Measurements from ENCODE around the gene EMILIN3. TPM values are rescaled to one million over a fixed set of nuclear protein-coding genes. Genes with fewer than 3 reads are reported as not detected.

Gene EMILIN3
- polyA plus RNA-seq, 2 of the 4 experiments (the other 2 are of a cell fraction): 0.06 to 0.58 TPM

- ChIA-PET POLR2A (no interaction called here), CTCF (interaction anchor here (0.7 to 1.5 kb wide), 3 partner anchors 36 to 161 kb away, joined by 3 to 11 read pairs (median 3); no protein-coding TSS in a partner anchor)
- 80% methylated on average over 2 of the region's 2 CpGs for WGBS (ENCODE audit: missing lambda C conversion rate)
These were observed 32.6 kb downstream of the EMILIN3 start for GRCh38 chr20:41334036-41334435.

GRCh38 chr20:41331731-41332130 is 34.9 kb downstream of the EMILIN3 start:
- ChIA-PET CTCF (interaction anchor here (1.0 to 4.1 kb wide), 3 partner anchors 9 to 368 kb away, joined by 3 to 34 read pairs (median 10); partner anchors contain the start of gene LPIN3), POLR2A (no interaction called here)
- H3K4me2 ChIP-seq: no peak overlapping the region
- no peak overlapping the region for H3K4me3 ChIP-seq
- no peak for DNase-seq (ENCODE audit: low read depth in 1 of 2, low spot score in 1 of 2)
- WGBS (ENCODE audit: missing lambda C conversion rate): 69% methylated on average over 4 of the region's 4 CpGs
- H3K4me1 ChIP-seq: peaks cover 15% of the 10 kb centered on the region
- H3K9me3 ChIP-seq: no peaks in the 10 kb centered on the region
- ATAC-seq: no peak
- FAIRE-seq: no peak
- no peak overlapping the region for H3K27ac ChIP-seq
- TF ChIP-seq POLR2A (IDR thresholded peaks at IDR 0.05; ENCODE audit: low read length) (no peak), MAX (IDR thresholded peaks at IDR 0.05) (no peak), USF2 (IDR thresholded peaks at IDR 0.05) (no peak)

More at GRCh38 chr20:41334036-41334435, 32.6 kb downstream of the EMILIN3 start:
- ATAC-seq (no peak), DNase-seq (ENCODE audit: low read depth in 1 of 2, low spot score in 1 of 2) (no peak), FAIRE-seq (no peak)
- H3K9me3 ChIP-seq: no peaks in the 10 kb centered on the region
- TF ChIP-seq RAD21 (conservative IDR thresholded peaks at IDR 0.05 in 1 of 2, IDR thresholded peaks at IDR 0.05 in 1 of 2) (no peak), FOSL2 (IDR thresholded peaks at IDR 0.05) (no peak), FOSL2 (CRISPR knock-in tag; IDR thresholded peaks at IDR 0.05) (no peak), CHD4 (IDR thresholded peaks at IDR 0.05; ENCODE audit: borderline replicate concordance) (no peak), ESRRA (IDR thresholded peaks at IDR 0.05; ENCODE audit: borderline replicate concordance, low read length) (no peak), HES2 (IDR thresholded peaks at IDR 0.05) (no peak), MYC (IDR thresholded peaks at IDR 0.05; ENCODE audit: borderline replicate concordance, low read length) (no peak), RFX5 (IDR thresholded peaks at IDR 0.05) (no peak), REST (IDR thresholded peaks at IDR 0.05) (no peak), HMGXB4 (CRISPR knock-in tag; IDR thresholded peaks at IDR 0.05; ENCODE audit: borderline replicate concordance) (no peak), MAX (IDR thresholded peaks at IDR 0.05) (no peak), HDAC2 (IDR thresholded peaks at IDR 0.05) (no peak)
- no peak overlapping the region for H3K4me3 ChIP-seq
- no peak overlapping the region for H3K27ac ChIP-seq
- H3K4me2 ChIP-seq: no peak overlapping the region
- peaks cover 11% of the 10 kb centered on the region for H3K4me1 ChIP-seq

GRCh38 chr20:41330941-41331340 is 35.7 kb downstream of the EMILIN3 start:
- Histone ChIP-seq H3K4me3 (no peak overlapping the region), H3K9me3 (no peaks in the 10 kb centered on the region), H3K4me2 (no peak overlapping the region), H3K27ac (no peak overlapping the region), H3K4me1 (peaks cover 15% of the 10 kb centered on the region)
- FAIRE-seq (no peak), ATAC-seq (no peak), DNase-seq (ENCODE audit: low read depth in 1 of 2, low spot score in 1 of 2) (no peak)
- CTCF ChIA-PET: interaction anchor here (2.5 to 4.1 kb wide), 2 partner anchors 10 to 158 kb away, joined by 13 to 34 read pairs; partner anchors contain the start of gene LPIN3
- TF ChIP-seq CHD4 (IDR thresholded peaks at IDR 0.05; ENCODE audit: borderline replicate concordance) (no peak), NFE2L2 (conservative IDR thresholded peaks at IDR 0.05; ENCODE audit: low read length) (no peak), ESRRA (IDR thresholded peaks at IDR 0.05; ENCODE audit: borderline replicate concordance, low read length) (no peak), KDM1A (IDR thresholded peaks at IDR 0.05; ENCODE audit: low read depth) (no peak), RARB (CRISPR knock-in tag; IDR thresholded peaks at IDR 0.05) (no peak), BHLHE40 (IDR thresholded peaks at IDR 0.05; ENCODE audit: low read depth, low read length) (no peak), TP53 (CRISPR knock-in tag; IDR thresholded peaks at IDR 0.05) (no peak)
- POLR2A ChIA-PET: no interaction called here
- WGBS (ENCODE audit: missing lambda C conversion rate): 80% methylated on average over 1 of the region's 1 CpG
